Caco-2 (cell line): Measurements from ENCODE around the gene GLI1. TPM values are rescaled to one million over a fixed set of nuclear protein-coding genes. Genes with fewer than 3 reads are reported as not detected.

ENCODE experiments used
- BruUV-seq: library from RNA; stranded (reverse); fragments of 400-500 nt; replicated peaks from 2 replicates; lab custom pipeline; 2021; lab: Mats Ljungman, UMichigan
- CTCF ChIA-PET: fragments of 300-600 bp; sonication (Branson Sonifier 250); formaldehyde crosslinking; loops from one replicate; lab custom pipeline; 2022; ENCODE audit warnings: antibody characterized with exemption; lab: Charles Lee
- POLR2A ChIA-PET: fragments of 300-600 bp; sonication (Branson Sonifier 250); formaldehyde crosslinking; loops from one replicate; lab custom pipeline; 2022; ENCODE audit warnings: antibody characterized with exemption; lab: Charles Lee
- DNase-seq, 2 experiments: peaks; one replicate each; pipeline versions ENCODE4 v3.0.0 to v3.0.0-alpha.2; 2020 to 2022
- H3K27me3 ChIP-seq: replicated peaks from 2 replicates; pipeline ENCODE4 v1.6.0; 2011; ENCODE audit warnings: low read length; ENCODE audit not compliant: control insufficient read depth, insufficient read depth
- H3K36me3 ChIP-seq: 2 replicates; pipeline ENCODE4 v1.5.1; 2011; ENCODE audit warnings: low read length; ENCODE audit not compliant: control insufficient read depth, insufficient read depth
- H3K4me1 ChIP-seq: fragments of 250-450 bp; sonication (Bioruptor Pico); 2 replicates; pipeline ENCODE4 v1.5.1; 2020; ENCODE audit warnings: mild to moderate bottlenecking
- H3K4me3 ChIP-seq: 2 replicates; pipeline ENCODE4 v1.5.1; 2011; ENCODE audit warnings: low read depth, mild to moderate bottlenecking, control low read depth, low read length
- H3K9me3 ChIP-seq: fragments of 250-450 bp; sonication (Bioruptor Pico); 2 replicates; pipeline ENCODE4 v1.5.1; 2020; ENCODE audit warnings: mild to moderate bottlenecking, moderate library complexity
- H3K27ac Mint-ChIP-seq: one replicate; pipeline ENCODE4 v1.8.0; 2022; ENCODE audit warnings: mixed read lengths; ENCODE audit not compliant: unreplicated experiment
- H3K27me3 Mint-ChIP-seq: one replicate; pipeline ENCODE4 v1.8.0; 2022; ENCODE audit warnings: mixed read lengths; ENCODE audit not compliant: insufficient read depth, unreplicated experiment
- H3K36me3 Mint-ChIP-seq: one replicate; pipeline ENCODE4 v1.8.0; 2022; ENCODE audit warnings: mild to moderate bottlenecking, mixed read lengths; ENCODE audit not compliant: insufficient read depth, unreplicated experiment
- H3K4me1 Mint-ChIP-seq: one replicate; pipeline ENCODE4 v1.8.0; 2022; ENCODE audit warnings: low read depth, mixed read lengths; ENCODE audit not compliant: unreplicated experiment
- H3K4me3 Mint-ChIP-seq: one replicate; pipeline ENCODE4 v1.8.0; 2022; ENCODE audit warnings: mild to moderate bottlenecking, moderate library complexity, mixed read lengths; ENCODE audit not compliant: unreplicated experiment
- H3K9me3 Mint-ChIP-seq: one replicate; pipeline ENCODE4 v1.8.0; 2022; ENCODE audit warnings: mixed read lengths; ENCODE audit not compliant: unreplicated experiment
- CTCF ChIP-seq, 2 experiments: fragments of 200-600 bp in 1 of 2; IDR thresholded peaks; 1 replicate in 1 of 2; 2 replicates in 1 of 2; pipeline versions ENCODE4 v1.5.1 to v1.8.0; 2011 to 2022; ENCODE audit warnings: antibody characterized with exemption in 1 of 2, control low read depth in 1 of 2, inconsistent platforms in 1 of 2, low read depth in 1 of 2, low read length in 1 of 2, mild to moderate bottlenecking in 1 of 2, moderate library complexity in 1 of 2; ENCODE audit not compliant: insufficient read depth in 1 of 2, severe bottlenecking in 1 of 2, unreplicated experiment in 1 of 2
- intact Hi-C: fragments of 100-400 bp; cut with micrococcal nuclease; formaldehyde crosslinking; loops from one replicate; pipeline ENCODE4 v1.10.0; 2022; ENCODE audit not compliant: unreplicated experiment
- total RNA-seq: library from RNA; stranded (reverse); gene quantifications from 2 replicates; pipeline ENCODE4 v1.2.3, GENCODE V29; 2022

The GLI1 gene
- total RNA-seq, 1 experiment from 2014 or later = 0.48 TPM

GRCh38 chr12:57477710-57478681 is 18.4 kb downstream of the GLI1 start:
- Mint-ChIP-seq H3K9me3 (no peaks in the 10 kb centered on the region), H3K27me3 (peaks cover 19% of the 10 kb centered on the region), H3K27ac (no peak overlapping the region), H3K36me3 (no peaks in the 10 kb centered on the region), H3K4me3 (no peak overlapping the region), H3K4me1 (peaks cover 4% of the 10 kb centered on the region)
- Histone ChIP-seq H3K36me3 (no peaks in the 10 kb centered on the region), H3K4me3 (no peak overlapping the region), H3K27me3 (no peaks in the 10 kb centered on the region), H3K4me1 (no peaks in the 10 kb centered on the region), H3K9me3 (no peaks in the 10 kb centered on the region)
- no peak for TF ChIP-seq CTCF (IDR thresholded peaks at IDR 0.05; ENCODE audit: insufficient read depth in 1 of 2, low read depth in 1 of 2, low read length in 1 of 2, severe bottlenecking in 1 of 2, unreplicated experiment in 1 of 2)
- CTCF ChIA-PET = no interaction called here
- BruUV-seq = no TSS peak
- POLR2A ChIA-PET = no interaction called here
- no peak for DNase-seq
- intact Hi-C loops = no loop called here

GRCh38 chr12:57479043-57479375 is 19.4 kb downstream of the GLI1 start:
- H3K36me3 Mint-ChIP-seq = no peaks in the 10 kb centered on the region
- TF ChIP-seq CTCF (IDR thresholded peaks at IDR 0.05; ENCODE audit: insufficient read depth in 1 of 2, low read depth in 1 of 2, low read length in 1 of 2, severe bottlenecking in 1 of 2, unreplicated experiment in 1 of 2) = no peak
- POLR2A ChIA-PET = no interaction called here

GRCh38 chr12:57479376-57480115 is 20.0 kb downstream of the GLI1 start, which contains the start of gene ARHGAP9:
Gene ARHGAP9, minus strand, starts transcription at chr12:57479866. Its CDS starts 460 bp downstream, at chr12:57479406.
- no peaks in the 10 kb centered on the region for H3K36me3 ChIP-seq
- ChIA-PET CTCF (interaction anchor here (1.0 kb wide), 1 partner anchor 21 kb away, joined by 3 read pairs; no protein-coding TSS in a partner anchor), POLR2A (no interaction called here)
- Mint-ChIP-seq H3K9me3 (no peaks in the 10 kb centered on the region), H3K4me3 (no peak within 1 kb of the TSS), H3K4me1 (peaks cover 11% of the 10 kb centered on the region), H3K27me3 (peaks cover 17% of the 10 kb centered on the region), H3K27ac (no peak within 1 kb of the TSS), H3K36me3 (no peaks in the 10 kb centered on the region)
- no peaks in the 10 kb centered on the region for H3K9me3 ChIP-seq
- TF ChIP-seq CTCF (IDR thresholded peaks at IDR 0.05; ENCODE audit: insufficient read depth in 1 of 2, low read depth in 1 of 2, low read length in 1 of 2, severe bottlenecking in 1 of 2, unreplicated experiment in 1 of 2) = no peak
- no peaks in the 10 kb centered on the region for H3K4me1 ChIP-seq
- intact Hi-C loops = no loop called here
- no peak within 1 kb of the TSS for H3K4me3 ChIP-seq
- BruUV-seq = no TSS peak
- H3K27me3 ChIP-seq = no peaks in the 10 kb centered on the region
- DNase-seq = no peak

More at GRCh38 chr12:57479043-57479375, 19.4 kb downstream of the GLI1 start:
- Mint-ChIP-seq H3K9me3 (no peaks in the 10 kb centered on the region), H3K27me3 (peaks cover 19% of the 10 kb centered on the region), H3K27ac (no peak overlapping the region), H3K4me3 (no peak overlapping the region), H3K4me1 (peaks cover 11% of the 10 kb centered on the region)
- no peak for DNase-seq
- intact Hi-C loops = no loop called here
- Histone ChIP-seq H3K9me3 (no peaks in the 10 kb centered on the region), H3K27me3 (no peaks in the 10 kb centered on the region), H3K36me3 (no peaks in the 10 kb centered on the region), H3K4me1 (no peaks in the 10 kb centered on the region), H3K4me3 (no peak overlapping the region)
- CTCF ChIA-PET = no interaction called here
- no TSS peak for BruUV-seq
